ENCODE measurements around the gene SLC36A3. TPM values are rescaled to one million over a fixed set of nuclear protein-coding genes. Genes with fewer than 3 reads are reported as not detected.

The SLC36A3 gene
- total and polyA plus RNA-seq, 2 of the 8 experiments (the other 6 are each of a cell fraction or from before 2014, with no cell fraction given), result not detected

DNA sequence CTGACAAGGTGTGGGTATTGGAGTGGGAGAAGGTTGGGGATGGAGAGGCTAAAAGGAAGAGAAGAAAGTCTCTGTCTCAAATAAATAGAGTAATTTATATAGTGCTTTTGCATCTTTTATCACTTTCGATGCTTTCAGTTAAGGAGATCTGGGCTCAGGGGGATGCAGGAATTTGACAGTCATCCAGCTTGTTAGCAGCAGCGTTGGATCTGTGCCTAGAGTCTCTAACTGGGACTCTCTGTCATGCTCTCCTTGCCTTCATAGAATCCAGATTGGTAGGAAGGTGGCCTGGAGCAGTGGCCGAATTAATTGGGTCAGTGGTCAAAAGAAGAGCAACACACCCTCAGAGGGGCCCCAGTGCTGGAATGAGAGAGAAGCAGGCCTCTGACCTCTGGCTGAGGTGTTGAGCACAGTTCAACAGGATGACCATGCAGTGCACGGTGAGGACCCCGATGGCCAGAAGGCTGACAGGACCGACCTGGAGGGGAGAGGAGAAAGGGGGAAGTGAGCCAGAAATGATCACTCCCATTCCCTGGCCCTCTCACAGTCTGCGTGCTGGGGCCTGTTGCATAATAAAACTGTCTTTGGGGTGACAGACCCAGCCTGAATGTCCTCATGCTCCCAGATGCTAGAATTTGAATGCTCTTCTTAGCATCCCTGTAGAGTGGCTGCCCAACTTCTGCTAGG is 7.6 kb downstream of the SLC36A3 start:
- Histone ChIP-seq H3K23me2 (ENCODE audit: low read depth, low read length) (no peaks in the 10 kb centered on the region), H2BK120ac (replicated peaks; ENCODE audit: low read depth, low read length) (no peak overlapping the region), H3K27me3 (replicated peaks in 1 of 4; ENCODE audit: control insufficient read depth in 3 of 4, extremely low read depth in 1 of 4, insufficient read depth in 3 of 4, low read length in 3 of 4) (no peaks in the 10 kb centered on the region), H2BK12ac (ENCODE audit: low read depth, low read length) (no peak overlapping the region), H2BK5ac (ENCODE audit: low read depth, low read length) (no peak overlapping the region), H3K4ac (replicated peaks; ENCODE audit: insufficient read length, low read depth, low read length) (no peak overlapping the region), H3K79me1 (ENCODE audit: low read depth, low read length) (no peaks in the 10 kb centered on the region), H2AFZ (ENCODE audit: low read length) (no peak overlapping the region), H3K79me2 (ENCODE audit: control insufficient read depth in 1 of 2, insufficient read depth in 2 of 2, low read length in 2 of 2) (no peaks in the 10 kb centered on the region), H3K4me2 (ENCODE audit: insufficient read depth in 1 of 2, low read depth in 2 of 2, low read length in 2 of 2) (no peak overlapping the region), H2BK20ac (ENCODE audit: low read length) (no peak overlapping the region), H4K8ac (ENCODE audit: extremely low read depth, insufficient read depth, low read length) (no peak overlapping the region), H3K36me3 (ENCODE audit: control insufficient read depth in 2 of 4, insufficient read depth in 4 of 4, low read length in 3 of 4) (no peaks in the 10 kb centered on the region), H3K56ac (replicated peaks; ENCODE audit: insufficient read length, low read depth, low read length) (no peak overlapping the region), H3K4me1 (replicated peaks in 1 of 4; ENCODE audit: control insufficient read depth in 3 of 4, insufficient read depth in 4 of 4, low read length in 3 of 4) (peaks cover 0 to 3% (median 0%) of the 10 kb centered on the region in 4 experiments; a peak in 2 of 7 replicates), H4K91ac (replicated peaks; ENCODE audit: insufficient read length, low read length) (no peak overlapping the region), H3K23ac (ENCODE audit: insufficient read length) (no peak overlapping the region), H4K20me1 (replicated peaks in 1 of 2; ENCODE audit: control insufficient read depth in 1 of 2, insufficient read depth in 2 of 2, low read length in 2 of 2) (no peaks in the 10 kb centered on the region), H3K14ac (ENCODE audit: insufficient read length) (no peak overlapping the region), H3K9me3 (ENCODE audit: insufficient read depth in 2 of 2, low read depth in 1 of 2, low read length in 1 of 2) (no peaks in the 10 kb centered on the region), H4K5ac (ENCODE audit: insufficient read length, low read depth, low read length) (no peak overlapping the region), H3K9ac (replicated peaks in 1 of 4; ENCODE audit: extremely low read depth in 1 of 4, low read depth in 3 of 4, low read length in 3 of 4) (no peak overlapping the region), H3K27ac (ENCODE audit: low read depth, low read length) (no peak overlapping the region), H2BK15ac (ENCODE audit: low read length) (no peak overlapping the region), H2AK5ac (ENCODE audit: low read depth, low read length) (no peak overlapping the region), H3K4me3 (ENCODE audit: extremely low read depth in 1 of 4, insufficient read depth in 2 of 4, low read depth in 3 of 4, low read length in 4 of 4) (no peak overlapping the region), H3K18ac (ENCODE audit: extremely low read depth, low read length) (no peak overlapping the region)
- 86% methylated on average over 7 of the region's 7 CpGs; no CpG with 5 or more reads in 1 of the 2 experiments for WGBS, 2 experiments (ENCODE audit: extremely low coverage in 1 of 2, insufficient coverage in 1 of 2, insufficient read length in 1 of 2, insufficient replicate concordance in 2 of 2, low coverage in 1 of 2, low lambda C conversion rate in 2 of 2, missing lambda C conversion rate in 1 of 2)
- POLR2A ChIA-PET (ENCODE audit: partially characterized antibody), result interaction anchor here (0.5 to 1.4 kb wide), 2 partner anchors 43 to 44 kb away, joined by 3 to 4 read pairs; partner anchors contain the start of gene GM2A
- DNase-seq (ENCODE audit: low read depth in 1 of 2, low spot score in 2 of 2) (no peak), FAIRE-seq (no peak)
- CTCF ChIA-PET (ENCODE audit: partially characterized antibody), result interaction anchor here (2.0 to 2.6 kb wide), 5 partner anchors 8 to 248 kb away, joined by 7 to 11 read pairs (median 9); no protein-coding TSS in a partner anchor
- no peak for TF ChIP-seq TCF12 (IDR thresholded peaks at IDR 0.05; ENCODE audit: low read depth, low read length)
- no peak for TF ChIP-seq SP1 (IDR thresholded peaks at IDR 0.05; ENCODE audit: low read depth, low read length)
- no peak for TF ChIP-seq ZNF274 (IDR thresholded peaks at IDR 0.05; ENCODE audit: borderline replicate concordance, extremely low read depth, low read length)

Data from H1 (cell line).